ENCODE measurements around the gene XPR1.

The XPR1 gene

DNA sequence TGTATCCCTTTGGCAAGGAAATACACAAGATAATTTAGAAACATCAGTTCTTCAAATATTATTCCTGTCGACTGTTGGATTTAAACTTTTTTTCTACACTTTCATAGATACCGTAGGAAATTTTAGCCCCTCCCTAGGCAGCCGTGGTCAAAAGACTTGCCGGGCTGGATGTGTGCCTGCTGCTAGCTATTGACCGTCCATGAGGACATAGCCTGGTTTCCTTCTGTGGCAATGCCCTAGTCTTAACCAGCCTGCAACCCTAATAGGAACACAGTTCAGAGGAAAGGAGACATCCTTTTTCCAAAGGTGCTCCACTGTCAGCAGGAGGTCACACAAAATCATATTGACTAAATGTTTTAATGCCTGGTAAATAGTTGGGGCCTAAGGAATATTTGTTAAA lies 260.4 kb downstream of the XPR1 start:
- DNase-seq (ENCODE audit: low read depth in 2 of 2): no peak

- DNase-seq (ENCODE audit: low read depth in 2 of 2): no peak
Measured at GRCh38 chr1:180892675-180893074, 260.9 kb downstream of the XPR1 start.

- no peak for DNase-seq (ENCODE audit: low read depth in 2 of 2)
Measured at GRCh38 chr1:180893614-180894013, 261.8 kb downstream of the XPR1 start.

DNA sequence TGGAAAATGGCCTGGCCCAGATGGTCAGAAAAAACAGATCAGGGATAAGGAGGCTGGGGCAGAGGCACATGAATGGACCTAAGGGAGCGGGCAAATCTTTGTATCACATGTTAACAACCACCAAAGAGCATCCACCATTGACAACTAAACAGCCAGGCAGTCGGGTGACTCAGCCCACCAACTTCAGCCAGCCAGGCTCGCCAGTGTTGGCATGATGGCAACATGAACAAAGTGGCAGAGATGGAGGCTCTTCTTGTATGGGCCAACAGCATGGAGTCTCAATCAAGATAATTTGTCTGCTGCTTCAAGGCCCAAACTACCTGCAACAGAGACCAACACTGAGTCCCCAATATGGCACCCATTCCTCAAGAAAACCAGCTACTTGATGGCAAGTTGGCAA lies 264.3 kb downstream of the XPR1 start:
- DNase-seq (ENCODE audit: low read depth in 2 of 2): no peak

DNA sequence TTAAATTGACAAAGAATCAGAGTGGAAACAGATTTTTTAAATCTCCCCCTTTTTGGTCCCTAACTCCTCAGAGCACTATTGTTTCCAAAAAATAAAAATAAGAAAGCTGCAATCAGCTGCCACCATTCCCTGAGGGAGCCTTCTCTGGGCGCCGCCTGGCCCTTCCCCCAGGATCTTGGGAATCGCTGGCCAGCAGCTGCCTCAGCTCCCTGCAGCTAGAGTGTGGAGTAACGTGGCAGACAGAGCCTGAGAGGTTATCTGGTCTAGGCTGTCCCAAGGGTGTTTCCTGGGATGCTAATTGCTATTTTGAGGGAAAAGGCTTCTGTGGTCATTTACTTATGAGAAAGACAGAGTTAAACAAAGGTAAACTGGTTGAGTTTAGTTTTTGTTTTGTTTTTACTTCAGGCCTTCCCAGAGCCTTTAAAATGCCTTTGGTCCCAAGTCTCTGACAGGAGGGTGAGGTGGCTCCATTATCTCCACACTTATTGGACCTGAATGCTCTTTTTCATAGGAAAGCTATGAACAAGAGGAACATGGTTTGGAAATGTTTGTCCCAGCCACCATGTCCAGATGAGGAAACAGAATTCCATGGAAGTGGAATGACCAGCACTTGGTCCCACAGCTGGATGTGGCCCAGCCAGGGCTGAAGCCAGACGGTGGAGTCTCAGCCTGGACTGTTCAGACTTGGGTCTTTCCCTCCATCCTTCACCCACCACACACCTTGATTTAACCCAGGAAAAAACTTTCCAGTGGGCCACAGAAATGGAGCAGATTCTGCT lies 266.8 kb downstream of the XPR1 start:
- DNase-seq (ENCODE audit: low read depth in 2 of 2): no peak

- DNase-seq (ENCODE audit: low read depth in 2 of 2): no peak
Measured at GRCh38 chr1:180899262-180899661, 267.4 kb downstream of the XPR1 start.

- DNase-seq (ENCODE audit: low read depth in 2 of 2): no peak
Measured at GRCh38 chr1:180901076-180901990, 269.5 kb downstream of the XPR1 start.

- no peak for DNase-seq (ENCODE audit: low read depth in 2 of 2)
Measured at GRCh38 chr1:180902541-180902940, 270.7 kb downstream of the XPR1 start.

DNA sequence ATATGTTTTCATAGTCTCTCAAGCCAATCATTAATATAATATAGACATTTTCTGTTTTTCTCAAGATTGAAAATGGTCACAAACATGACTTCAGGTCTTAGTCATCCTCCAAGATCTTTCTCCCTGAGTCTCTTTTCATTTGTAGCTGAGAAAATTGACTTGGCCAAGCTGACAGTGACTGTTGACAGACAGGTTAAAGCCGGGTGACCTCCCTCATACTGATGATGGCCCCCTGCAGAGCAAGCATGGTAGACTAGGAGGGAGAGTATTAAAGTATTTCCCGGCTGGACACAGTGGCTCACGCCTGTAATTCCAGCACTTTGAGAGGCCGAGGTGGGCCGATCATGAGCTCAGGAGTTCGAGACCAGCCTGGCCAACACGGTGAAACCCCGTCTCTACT lies 274.1 kb downstream of the XPR1 start:
- DNase-seq (ENCODE audit: low read depth in 2 of 2): no peak

- DNase-seq (ENCODE audit: low read depth in 2 of 2): no peak
Measured at GRCh38 chr1:180906511-180906910, 274.7 kb downstream of the XPR1 start.

- DNase-seq (ENCODE audit: low read depth in 2 of 2): no peak
Measured at GRCh38 chr1:180907313-180908055, 275.7 kb downstream of the XPR1 start.

DNA sequence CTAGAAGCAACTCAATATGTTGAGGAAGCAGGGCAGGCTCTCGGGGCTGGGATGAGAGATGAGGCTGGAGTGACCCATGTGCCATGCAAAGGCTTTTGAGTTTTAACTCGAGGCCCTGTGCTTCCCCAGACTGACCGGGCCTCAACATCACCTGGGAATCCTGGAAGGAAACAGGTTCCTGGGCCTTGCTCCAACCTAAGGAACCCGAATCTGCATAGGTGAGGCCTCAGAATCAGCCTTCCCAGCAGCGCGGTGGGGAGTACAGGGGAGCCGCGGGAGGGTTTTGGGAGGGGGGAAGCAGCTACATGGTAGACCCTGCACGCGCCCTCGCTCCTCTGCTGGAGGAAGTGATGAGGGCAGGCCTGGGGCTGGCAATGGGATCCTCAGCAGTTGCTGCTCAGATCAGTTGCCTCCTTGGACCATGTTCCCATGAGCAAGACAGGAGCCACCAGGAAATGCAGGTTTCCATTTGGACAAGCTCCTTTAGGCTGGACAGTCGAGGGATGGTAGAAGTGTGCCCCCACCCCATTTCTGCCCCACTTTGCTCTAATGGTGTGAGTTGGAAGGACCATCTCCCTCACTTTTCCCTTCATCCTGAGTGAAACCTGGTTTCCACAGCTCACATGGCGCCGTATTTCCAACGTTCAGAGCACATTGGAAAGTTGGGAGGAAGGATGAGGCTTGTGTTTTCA lies 276.4 kb downstream of the XPR1 start:
- no peak for DNase-seq (ENCODE audit: low read depth in 2 of 2)

- no peak for DNase-seq (ENCODE audit: low read depth in 2 of 2)
Measured at GRCh38 chr1:180909005-180909414, 277.2 kb downstream of the XPR1 start.

DNA sequence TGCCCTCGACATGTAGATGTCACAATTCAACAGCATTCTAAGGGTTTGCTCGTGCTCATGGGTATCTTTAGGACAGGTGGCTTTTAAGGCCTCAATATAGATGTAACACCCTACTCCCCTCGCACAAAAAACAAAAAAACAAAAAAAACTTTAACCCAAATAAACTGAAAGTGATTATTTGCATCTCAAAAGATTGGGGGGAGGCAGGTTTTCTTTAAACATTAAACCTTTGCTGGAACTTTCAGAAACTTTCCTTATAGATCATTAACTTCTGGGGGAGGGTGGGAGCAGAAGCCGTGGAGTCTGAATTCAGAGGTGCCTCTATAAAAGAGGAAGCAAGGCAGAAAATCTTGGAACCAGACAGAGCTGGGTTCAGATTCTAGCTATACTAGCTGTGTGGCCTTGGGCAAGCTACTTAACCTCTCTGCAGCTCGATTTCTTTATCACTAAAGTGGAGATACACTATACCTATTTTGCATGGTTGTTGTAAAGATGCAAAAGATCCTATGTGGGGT lies 277.7 kb downstream of the XPR1 start:
- DNase-seq (ENCODE audit: low read depth in 2 of 2): no peak

DNA sequence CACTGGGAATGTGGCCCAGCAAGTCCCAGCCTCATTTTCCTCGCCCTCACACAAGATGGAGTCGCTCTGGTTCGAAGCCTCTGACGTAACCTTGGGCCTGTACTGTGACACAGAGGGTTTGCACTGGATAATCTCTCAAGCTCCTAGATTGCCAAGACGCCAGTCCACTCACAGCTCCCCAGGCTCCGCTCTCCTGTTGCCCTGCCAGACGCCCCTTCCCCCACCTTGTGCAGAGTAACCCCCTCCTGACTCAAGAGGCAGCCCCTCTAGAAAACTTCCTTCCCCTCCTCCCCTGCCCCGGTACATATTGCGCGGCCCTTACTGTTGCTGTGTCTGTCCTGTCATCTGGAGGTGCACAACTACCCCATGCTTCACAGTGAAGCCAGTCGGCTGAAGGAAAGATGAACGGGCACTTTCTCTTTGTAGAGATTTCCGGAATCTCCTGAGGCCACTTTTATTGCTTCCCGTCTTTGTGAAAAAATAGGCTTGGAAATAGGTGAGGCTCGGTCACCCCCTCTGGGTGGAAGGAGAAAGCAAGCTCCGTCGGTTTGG lies 279.9 kb downstream of the XPR1 start:
- DNase-seq (ENCODE audit: low read depth in 2 of 2): no peak

GRCh38 chr1:180912211-180912800 lies 280.5 kb downstream of the XPR1 start:
- no peak for DNase-seq (ENCODE audit: low read depth in 2 of 2)

DNA sequence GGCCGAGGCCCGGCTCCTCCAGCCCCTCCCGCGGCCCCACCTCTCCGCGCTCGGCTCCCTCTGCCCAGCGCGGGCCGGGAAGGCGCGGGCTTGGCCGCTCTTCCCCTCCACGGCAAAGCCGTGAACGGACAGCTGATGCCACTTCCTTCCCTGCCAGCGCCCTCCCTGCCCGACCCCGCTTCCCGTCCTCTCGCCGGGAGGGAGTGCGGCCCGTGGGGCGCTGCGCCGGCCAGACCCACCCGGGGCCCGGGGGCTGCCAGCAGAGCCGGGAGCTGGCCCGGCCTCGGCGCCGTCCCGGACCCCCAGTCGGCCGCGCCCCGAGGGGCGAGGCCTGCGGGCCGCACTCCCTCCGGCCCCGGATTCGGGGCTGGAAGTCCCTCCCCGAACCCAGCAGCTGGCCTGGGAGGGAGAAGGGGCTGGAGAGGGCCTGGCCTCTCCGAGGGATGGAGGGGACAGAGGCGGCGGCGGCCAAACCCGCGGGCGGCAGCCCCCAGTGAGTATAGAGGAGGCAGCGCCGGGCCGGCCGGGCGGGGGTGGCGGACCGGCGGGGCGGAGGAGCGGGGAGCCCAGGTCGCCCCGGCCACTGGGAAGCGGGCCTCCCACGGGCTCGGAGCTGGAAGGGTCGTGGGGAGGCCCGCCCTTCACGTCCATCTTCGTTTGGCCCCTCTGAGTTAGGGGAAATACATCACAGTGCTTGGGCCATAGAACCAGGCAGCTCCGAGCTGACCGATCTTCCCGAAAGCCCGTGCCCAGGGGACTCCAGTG lies 281.2 kb downstream of the XPR1 start, which contains the start of gene KIAA1614:
KIAA1614 (plus strand) TSS at position 97 of the 765 bp plus-strand sequence; CDS start at position 444, 347 bp downstream.
- no peak for DNase-seq (ENCODE audit: low read depth in 2 of 2)

- DNase-seq (ENCODE audit: low read depth in 2 of 2): no peak
Measured at GRCh38 chr1:180915426-180915965, 283.7 kb downstream of the XPR1 start.

GRCh38 chr1:180916012-180916770 lies 284.4 kb downstream of the XPR1 start:
- no peak for DNase-seq (ENCODE audit: low read depth in 2 of 2)
